A673 (cell line): ENCODE measurements around the gene DNAH3. TPM values are rescaled to one million over a fixed set of nuclear protein-coding genes. Genes with fewer than 3 reads are reported as not detected.

Source experiments
- BruUV-seq: library from RNA; stranded (reverse); fragments of 400-500 nt; replicated peaks from 2 replicates; lab custom pipeline; 2021; lab: Mats Ljungman, UMichigan
- CTCF ChIA-PET: fragments of 300-600 bp; sonication (Branson Sonifier 250); formaldehyde crosslinking; loops from one replicate; lab custom pipeline; 2022; ENCODE audit warnings: antibody characterized with exemption; lab: Charles Lee
- POLR2A ChIA-PET: fragments of 300-600 bp; sonication (Branson Sonifier 250); formaldehyde crosslinking; loops from one replicate; lab custom pipeline; 2022; ENCODE audit warnings: antibody characterized with exemption; ENCODE audit not compliant: low non-redundant PET; lab: Charles Lee
- DNase-seq: peaks from one replicate; pipeline ENCODE4 v3.0.0-alpha.2; 2015; ENCODE audit warnings: low spot score
- H3K27ac ChIP-seq: fragments of 200-600 bp; sonication (generic); 2 replicates; pipeline ENCODE4 v1.5.1; 2016; ENCODE audit warnings: mixed run types, low read depth, mild to moderate bottlenecking, mixed read lengths, antibody characterized with exemption, low read length; ENCODE audit not compliant: poor library complexity, severe bottlenecking
- H3K27me3 ChIP-seq: fragments of 200-600 bp; sonication (generic); replicated peaks from 2 replicates; pipeline ENCODE4 v1.6.1; 2017; ENCODE audit warnings: mixed run types, low read depth, mild to moderate bottlenecking, mixed read lengths, antibody characterized with exemption, low read length; ENCODE audit not compliant: insufficient read depth, poor library complexity
- H3K36me3 ChIP-seq: fragments of 200-600 bp; sonication (generic); 2 replicates; pipeline ENCODE4 v1.6.1; 2016; ENCODE audit warnings: mixed run types, mild to moderate bottlenecking, mixed read lengths, antibody characterized with exemption, low read length; ENCODE audit not compliant: insufficient read depth, poor library complexity, severe bottlenecking
- H3K4me1 ChIP-seq: fragments of 200-600 bp; sonication (generic); 2 replicates; pipeline ENCODE4 v1.6.1; 2017; ENCODE audit warnings: mixed run types, mild to moderate bottlenecking, mixed read lengths, antibody characterized with exemption, low read length; ENCODE audit not compliant: insufficient read depth, poor library complexity, severe bottlenecking
- H3K4me3 ChIP-seq: fragments of 200-600 bp; sonication (generic); 2 replicates; pipeline ENCODE4 v1.5.1; 2016; ENCODE audit warnings: low read depth, mixed run types, mild to moderate bottlenecking, mixed read lengths, low read length; ENCODE audit not compliant: poor library complexity, severe bottlenecking
- H3K9me3 ChIP-seq: fragments of 200-600 bp; sonication (generic); 2 replicates; pipeline ENCODE4 v1.6.1; 2016; ENCODE audit warnings: mixed run types, low read depth, mild to moderate bottlenecking, mixed read lengths, antibody characterized with exemption, low read length; ENCODE audit not compliant: poor library complexity, severe bottlenecking
- EZH2 ChIP-seq: fragments of 200-600 bp; sonication (generic); IDR thresholded peaks from 2 replicates; pipeline ENCODE4 v1.6.1; 2017; ENCODE audit warnings: borderline replicate concordance, low read depth, mild to moderate bottlenecking, mixed read lengths, antibody characterized with exemption, low read length; ENCODE audit not compliant: poor library complexity, severe bottlenecking
- intact Hi-C: fragments of 100-400 bp; cut with micrococcal nuclease; formaldehyde crosslinking; loops from one replicate; pipeline ENCODE4 v1.10.0; 2022; ENCODE audit not compliant: unreplicated experiment
- total RNA-seq: library from RNA; stranded (reverse); gene quantifications from 2 replicates; pipeline ENCODE4 v1.2.3, GENCODE V29; 2021
- TF ChIP-seq, protein P1 (sequence below): fragments of 300-800, 200-600 bp; sonication (generic); conservative IDR thresholded peaks from 2 replicates; pipeline ENCODE4 v1.5.1; 2017; ENCODE audit warnings: low read depth, mild to moderate bottlenecking, antibody characterized with exemption, low read length, moderate library complexity, mixed read lengths

Gene DNAH3
- total RNA-seq, 1 experiment from 2014 or later = not detected

DNA sequence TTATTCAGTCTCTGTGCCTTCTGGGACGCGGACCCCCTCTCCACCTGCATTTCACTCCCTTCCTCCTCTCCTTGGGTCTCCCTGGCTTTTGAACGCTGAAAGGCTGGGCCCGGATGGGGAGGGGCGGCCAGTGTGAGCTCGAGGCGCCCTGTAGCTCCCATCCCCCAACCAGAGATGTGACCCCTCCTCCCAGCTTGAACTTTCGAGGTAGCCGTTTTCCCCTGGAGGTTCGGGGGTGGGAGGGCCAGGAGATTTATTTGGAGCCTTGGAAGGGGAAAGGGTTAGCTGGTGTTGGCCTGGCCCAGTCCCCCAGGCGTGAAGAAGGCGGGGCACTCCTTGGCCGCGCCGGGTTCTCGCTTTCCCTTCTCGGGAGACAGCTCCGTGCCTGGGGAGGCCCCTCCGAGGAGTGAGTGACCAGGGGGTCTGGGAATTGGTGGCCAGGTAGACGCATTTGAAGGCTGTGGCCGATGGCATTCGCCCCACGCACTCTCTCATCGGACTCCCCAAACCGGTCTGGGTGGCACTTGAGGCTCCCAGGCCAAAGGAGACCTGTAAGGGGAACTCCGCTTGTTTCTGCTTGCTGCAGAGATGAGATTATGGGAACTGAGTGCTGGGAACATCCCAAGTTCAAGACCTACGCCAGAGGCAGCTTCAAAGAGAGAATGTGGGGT, 8.8 kb upstream of the DNAH3 start:
- no peak for TF ChIP-seq EZH2
- TF ChIP-seq, protein P1, sequence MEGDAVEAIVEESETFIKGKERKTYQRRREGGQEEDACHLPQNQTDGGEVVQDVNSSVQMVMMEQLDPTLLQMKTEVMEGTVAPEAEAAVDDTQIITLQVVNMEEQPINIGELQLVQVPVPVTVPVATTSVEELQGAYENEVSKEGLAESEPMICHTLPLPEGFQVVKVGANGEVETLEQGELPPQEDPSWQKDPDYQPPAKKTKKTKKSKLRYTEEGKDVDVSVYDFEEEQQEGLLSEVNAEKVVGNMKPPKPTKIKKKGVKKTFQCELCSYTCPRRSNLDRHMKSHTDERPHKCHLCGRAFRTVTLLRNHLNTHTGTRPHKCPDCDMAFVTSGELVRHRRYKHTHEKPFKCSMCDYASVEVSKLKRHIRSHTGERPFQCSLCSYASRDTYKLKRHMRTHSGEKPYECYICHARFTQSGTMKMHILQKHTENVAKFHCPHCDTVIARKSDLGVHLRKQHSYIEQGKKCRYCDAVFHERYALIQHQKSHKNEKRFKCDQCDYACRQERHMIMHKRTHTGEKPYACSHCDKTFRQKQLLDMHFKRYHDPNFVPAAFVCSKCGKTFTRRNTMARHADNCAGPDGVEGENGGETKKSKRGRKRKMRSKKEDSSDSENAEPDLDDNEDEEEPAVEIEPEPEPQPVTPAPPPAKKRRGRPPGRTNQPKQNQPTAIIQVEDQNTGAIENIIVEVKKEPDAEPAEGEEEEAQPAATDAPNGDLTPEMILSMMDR = no peak
- H3K27ac ChIP-seq = no peak overlapping the region
- H3K27me3 ChIP-seq = no peaks in the 10 kb centered on the region
- peaks cover 19% of the 10 kb centered on the region for H3K4me1 ChIP-seq
- intact Hi-C loops = loop anchor here (5.0 kb wide), 2 partner anchors 398 to 1163 kb away; no protein-coding TSS in a partner anchor
- no peaks in the 10 kb centered on the region for H3K36me3 ChIP-seq
- peak overlapping the region; percentile 67 for H3K4me3 ChIP-seq
- no peak for DNase-seq
- BruUV-seq = no TSS peak
- CTCF ChIA-PET = no interaction called here
- POLR2A ChIA-PET = interaction anchor here (0.6 kb wide), 1 partner anchor 59 kb away, joined by 3 read pairs; no protein-coding TSS in a partner anchor
- no peaks in the 10 kb centered on the region for H3K9me3 ChIP-seq

DNA sequence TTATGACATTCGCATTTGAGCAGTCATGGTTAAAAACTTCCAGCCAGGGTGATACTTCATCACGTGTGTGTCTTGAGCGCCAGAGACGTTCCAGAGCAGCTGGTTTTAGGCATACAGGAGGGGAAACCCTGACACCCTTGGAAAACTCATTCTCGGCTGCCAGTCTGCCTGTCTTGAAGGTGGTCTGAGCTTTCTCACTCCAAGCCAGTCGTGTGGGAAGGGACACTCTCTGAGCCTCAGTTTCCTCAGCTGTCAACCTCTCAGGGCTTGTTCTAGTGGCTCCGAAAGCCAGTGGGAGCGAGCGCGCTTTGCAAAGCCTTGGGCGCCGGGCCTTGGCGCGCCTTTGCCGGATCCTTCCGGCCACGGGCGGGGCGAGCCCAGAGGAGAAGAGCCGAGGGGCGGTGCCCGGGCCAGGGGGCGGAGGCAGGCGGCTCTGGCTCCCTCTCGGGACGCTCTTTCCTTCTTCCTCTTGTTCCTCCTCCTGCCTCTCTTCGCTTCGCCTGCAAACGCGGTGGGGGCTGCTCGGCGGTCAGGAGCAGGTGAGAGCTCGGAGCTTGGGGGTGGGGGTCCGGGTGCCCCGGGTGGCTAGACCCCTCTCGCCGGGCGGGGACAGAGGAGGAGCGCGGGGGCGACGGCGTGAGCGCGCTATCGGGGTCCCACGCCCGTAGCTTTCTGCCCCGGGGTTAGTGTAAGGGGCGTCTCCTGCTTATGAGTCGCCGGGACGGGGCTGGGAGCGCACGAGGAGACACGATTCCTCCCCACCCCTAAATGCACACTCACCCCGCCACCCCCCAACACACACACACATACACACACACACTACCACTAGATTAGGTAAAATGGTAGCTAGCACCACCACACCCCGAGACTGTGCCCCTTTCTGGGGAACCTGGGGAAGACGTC, 7.8 kb upstream of the DNAH3 start, which contains the start of gene LDAF1:
TSS of gene LDAF1 (plus strand) at position 467 of the 903 bp plus-strand sequence. CDS start 2,509 bp downstream, outside the sequence.
- POLR2A ChIA-PET = interaction anchor here (0.6 kb wide), 1 partner anchor 58 kb away, joined by 3 read pairs; no protein-coding TSS in a partner anchor

More for the DNA sequence above, 7.8 kb upstream of the DNAH3 start, which contains the start of gene LDAF1:
- DNase-seq = peak; percentile 88
- Histone ChIP-seq H3K27ac (peak within 1 kb of the TSS; percentile 36), H3K4me3 (peak within 1 kb of the TSS; percentile 67), H3K36me3 (no peaks in the 10 kb centered on the region), H3K27me3 (no peaks in the 10 kb centered on the region), H3K9me3 (no peaks in the 10 kb centered on the region), H3K4me1 (peaks cover 19% of the 10 kb centered on the region)
- CTCF ChIA-PET = interaction anchor here (3.2 kb wide), 1 partner anchor 143 kb away, joined by 27 read pairs; no protein-coding TSS in a partner anchor
- no TSS peak for BruUV-seq
- intact Hi-C loops = loop anchor here (5.0 kb wide), 2 partner anchors 399 to 1164 kb away; no protein-coding TSS in a partner anchor
- TF ChIP-seq, protein P1 = no peak
- TF ChIP-seq EZH2 = no peak
